HCT116 (cell line): ENCODE data around the gene SORL1-AS1.

Source experiments
- ATAC-seq: fragments of 200-7000 bp; cut with Tn5 transposase; 2 replicates; pipeline ENCODE4 v1.9.1; 2020; ENCODE audit warnings: mild to moderate bottlenecking, moderate library complexity
- BruUV-seq: library from RNA; stranded (reverse); fragments of 400-500 nt; replicated peaks from 2 replicates; lab custom pipeline; 2021; lab: Mats Ljungman, UMichigan
- CTCF ChIA-PET: fragments of 300-600 bp; sonication (Branson Sonifier 250); formaldehyde crosslinking; loops from one replicate; lab custom pipeline; 2021; ENCODE audit warnings: antibody characterized with exemption; lab: Charles Lee
- POLR2A ChIA-PET: fragments of 300-600, 350-600 bp; sonication (Branson Sonifier 250); formaldehyde crosslinking; loops from one replicate; lab custom pipeline; 2021; ENCODE audit warnings: antibody characterized with exemption; lab: Charles Lee
- RAD21 ChIA-PET, 2 experiments: fragments of 300-600 bp; sonication (Branson Sonifier 250); formaldehyde crosslinking; loops; one replicate each; lab custom pipeline; 2023; ENCODE audit warnings: low total read pairs in 2 of 2; ENCODE audit not compliant: uncharacterized antibody in 2 of 2, unreplicated experiment in 2 of 2, low non-redundant PET in 1 of 2; lab: Charles Lee
- DNase-seq: peaks from one replicate; pipeline ENCODE4 v3.0.0-alpha.2; 2010; ENCODE audit warnings: low read depth, low spot score
- H2AFZ ChIP-seq: fragments of 200-600 bp; shearing (Covaris generic), sonication (generic); 2 replicates; pipeline ENCODE4 v1.6.1; 2017; ENCODE audit warnings: low read depth, mixed run types, mixed read lengths, antibody characterized with exemption, low read length; ENCODE audit not compliant: poor library complexity, severe bottlenecking
- H3K27ac ChIP-seq: 2 replicates; pipeline ENCODE4 v1.5.1; 2012; ENCODE audit warnings: low read depth, low read length
- H3K27me3 ChIP-seq: fragments of 200-600 bp; sonication (generic); 2 replicates; pipeline ENCODE4 v1.6.1; 2016; ENCODE audit warnings: mixed run types, low read length, mixed read lengths; ENCODE audit not compliant: insufficient read depth
- H3K36me3 ChIP-seq, 2 experiments: fragments of 200-500 bp in 1 of 2; fragments of 200-600 bp in 1 of 2; sonication (Bioruptor generic) in 1 of 2; sonication (generic) in 1 of 2; 2 replicates each; pipeline versions ENCODE4 v1.5.1 to v1.6.1; 2014 to 2016; ENCODE audit warnings: low read length in 2 of 2, inconsistent platforms in 1 of 2, mixed read lengths in 1 of 2, mixed run types in 1 of 2; ENCODE audit not compliant: insufficient read depth in 2 of 2, control insufficient read depth in 1 of 2
- H3K4me1 ChIP-seq, 2 experiments: fragments of 200-600 bp in 1 of 2; sonication (generic) in 1 of 2; 2 replicates each; pipeline versions ENCODE4 v1.5.1 to v1.6.1; 2012 to 2017; ENCODE audit warnings: low read length in 2 of 2, inconsistent platforms in 1 of 2, mild to moderate bottlenecking in 1 of 2, mixed read lengths in 1 of 2, mixed run types in 1 of 2, moderate library complexity in 1 of 2; ENCODE audit not compliant: insufficient read depth in 2 of 2, control insufficient read depth in 1 of 2
- H3K4me2 ChIP-seq: fragments of 200-600 bp; sonication (generic); 2 replicates; pipeline ENCODE4 v1.6.1; 2017; ENCODE audit warnings: mixed run types, low read length, mixed read lengths
- H3K4me3 ChIP-seq, 2 experiments: fragments of 200-600 bp in 1 of 2; sonication (generic) in 1 of 2; replicated peaks in 1 of 2; 2 replicates each; pipeline ENCODE4 v1.5.1; 2011 to 2016; ENCODE audit warnings: low read length in 2 of 2, control low read depth in 1 of 2, low read depth in 1 of 2, mild to moderate bottlenecking in 1 of 2, mixed read lengths in 1 of 2, mixed run types in 1 of 2
- H3K79me2 ChIP-seq: fragments of 200-600 bp; sonication (generic); 2 replicates; pipeline ENCODE4 v1.6.1; 2017; ENCODE audit warnings: mild to moderate bottlenecking, mixed run types, low read length, moderate library complexity, mixed read lengths; ENCODE audit not compliant: insufficient read depth
- H3K9ac ChIP-seq: fragments of 200-600 bp; sonication (generic); 2 replicates; pipeline ENCODE4 v1.6.1; 2016; ENCODE audit warnings: low read length, mixed read lengths
- H3K9me2 ChIP-seq: fragments of 200-600 bp; sonication (generic), shearing (Covaris generic); 2 replicates; pipeline ENCODE4 v1.6.1; 2017; ENCODE audit warnings: mixed run types, mild to moderate bottlenecking, moderate library complexity; ENCODE audit not compliant: insufficient read depth
- H3K9me3 ChIP-seq, 2 experiments: fragments of 200-500 bp in 1 of 2; fragments of 200-600 bp in 1 of 2; sonication (Bioruptor generic) in 1 of 2; sonication (generic) in 1 of 2; 2 replicates each; pipeline ENCODE4 v1.6.1; 2014 to 2017; ENCODE audit warnings: low read length in 2 of 2, mixed read lengths in 2 of 2, inconsistent platforms in 1 of 2, low read depth in 1 of 2, mild to moderate bottlenecking in 1 of 2, mixed run types in 1 of 2, moderate library complexity in 1 of 2; ENCODE audit not compliant: control insufficient read depth in 1 of 2, insufficient read depth in 1 of 2
- H4K20me1 ChIP-seq: fragments of 200-600 bp; sonication (generic), shearing (Covaris generic); 2 replicates; pipeline ENCODE4 v1.6.1; 2017; ENCODE audit warnings: mixed run types, mild to moderate bottlenecking, moderate library complexity; ENCODE audit not compliant: insufficient read depth
- CBX3 ChIP-seq: IDR thresholded peaks from 2 replicates; pipeline ENCODE4 v1.6.1; 2012; ENCODE audit warnings: low read depth
- CEBPB ChIP-seq: IDR thresholded peaks from 2 replicates; pipeline ENCODE4 v1.6.1; 2012; ENCODE audit warnings: low read depth
- EGR1 ChIP-seq: IDR thresholded peaks from 2 replicates; pipeline ENCODE4 v1.6.1; 2012; ENCODE audit warnings: low read depth
- EZH2 ChIP-seq: fragments of 200-600 bp; sonication (generic); IDR thresholded peaks from 2 replicates; pipeline ENCODE4 v1.6.1; 2017; ENCODE audit warnings: antibody characterized with exemption, mixed run types
- EZH2phosphoT487 ChIP-seq: fragments of 200-600 bp; IDR thresholded peaks from 2 replicates; pipeline ENCODE4 v1.6.1; 2018; ENCODE audit warnings: antibody characterized with exemption, borderline replicate concordance
- FOSL1 ChIP-seq: IDR thresholded peaks from 2 replicates; pipeline ENCODE4 v1.6.1; 2012; ENCODE audit warnings: low read depth
- JUND ChIP-seq: IDR thresholded peaks from 2 replicates; pipeline ENCODE4 v1.6.1; 2012
- POLR2A ChIP-seq: IDR thresholded peaks from 2 replicates; pipeline ENCODE4 v1.7.0; 2011; ENCODE audit warnings: borderline replicate concordance; ENCODE audit not compliant: insufficient read depth, insufficient read length; ENCODE audit errors: extremely low read depth
- POLR2AphosphoS5 ChIP-seq: IDR thresholded peaks from 2 replicates; pipeline ENCODE4 v1.6.1; 2011; ENCODE audit warnings: mild to moderate bottlenecking, low read depth, low read length, moderate library complexity
- RAD21 ChIP-seq: IDR thresholded peaks from 2 replicates; pipeline ENCODE4 v1.6.1; 2012; ENCODE audit warnings: low read depth, mild to moderate bottlenecking
- SIN3A ChIP-seq: IDR thresholded peaks from 2 replicates; pipeline ENCODE4 v1.6.1; 2012; ENCODE audit warnings: low read depth
- SP1 ChIP-seq: IDR thresholded peaks from 2 replicates; pipeline ENCODE4 v1.6.1; 2012; ENCODE audit warnings: low read depth
- SRF ChIP-seq: IDR thresholded peaks from 2 replicates; pipeline ENCODE4 v1.6.1; 2012; ENCODE audit warnings: low read depth
- TCF7L2 ChIP-seq: IDR thresholded peaks from 2 replicates; pipeline ENCODE4 v1.7.0; 2011; ENCODE audit warnings: borderline replicate concordance, inconsistent platforms; ENCODE audit not compliant: insufficient read depth, insufficient read length; ENCODE audit errors: extremely low read depth
- ZFX ChIP-seq: fragments of 450-650 bp; IDR thresholded peaks from 2 replicates; pipeline ENCODE4 v1.6.1; 2017
- ZNF274 ChIP-seq: fragments of 200-500 bp; sonication (Bioruptor generic); IDR thresholded peaks from 2 replicates; pipeline ENCODE4 v1.6.1; 2014; ENCODE audit warnings: mild to moderate bottlenecking, low read depth, low read length, inconsistent platforms
- intact Hi-C: fragments of 100-400 bp; cut with micrococcal nuclease; formaldehyde crosslinking; loops from 2 replicates; pipeline ENCODE4 v1.10.0; 2022
- TF ChIP-seq, protein P1 (sequence below): IDR thresholded peaks from 2 replicates; pipeline ENCODE4 v1.6.1; 2012
- TF ChIP-seq, protein P2 (sequence below): IDR thresholded peaks from 2 replicates; pipeline ENCODE4 v1.6.1; 2012; ENCODE audit warnings: low read depth
- TF ChIP-seq, protein P3 (sequence below), 3 experiments: fragments of 200-600 bp in 1 of 3; sonication (generic) in 1 of 3; IDR thresholded peaks in 2 of 3; conservative IDR thresholded peaks in 1 of 3; 2 replicates each; pipeline ENCODE4 v1.5.1; 2012 to 2017; ENCODE audit warnings: low read depth in 2 of 3, low read length in 2 of 3, antibody characterized with exemption in 1 of 3, borderline replicate concordance in 1 of 3, control low read depth in 1 of 3, mild to moderate bottlenecking in 1 of 3, mixed read lengths in 1 of 3, mixed run types in 1 of 3, moderate library complexity in 1 of 3; ENCODE audit not compliant: insufficient read depth in 1 of 3
- TF ChIP-seq, protein P4 (sequence below): IDR thresholded peaks from 2 replicates; pipeline ENCODE4 v1.6.1; 2011; ENCODE audit warnings: mild to moderate bottlenecking, low read length, moderate library complexity; ENCODE audit not compliant: insufficient replicate concordance; ENCODE audit errors: extremely low read depth

Gene SORL1-AS1

DNA sequence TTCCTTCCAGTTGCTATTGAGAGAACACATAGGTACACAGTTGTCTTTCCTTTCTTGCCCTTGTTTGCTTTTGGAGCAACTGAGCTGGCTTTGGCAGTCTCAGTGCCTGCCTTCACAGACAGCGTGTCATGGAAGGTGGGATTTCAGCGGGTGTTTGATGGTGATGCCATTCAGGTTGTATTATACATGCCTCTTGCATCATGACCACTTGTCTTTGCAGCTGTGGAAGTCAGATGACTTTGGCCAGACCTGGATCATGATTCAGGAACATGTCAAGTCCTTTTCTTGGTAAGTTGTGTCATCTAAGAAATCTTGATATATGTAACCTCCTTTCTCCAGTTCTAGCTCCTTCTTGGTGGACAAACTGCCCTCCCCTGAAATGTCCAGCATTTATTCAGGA, 37.1 kb upstream of the SORL1-AS1 start:
- intact Hi-C loops: no loop called here
- Histone ChIP-seq H3K27ac (no peak overlapping the region), H3K4me2 (no peak overlapping the region), H3K79me2 (no peaks in the 10 kb centered on the region), H3K9ac (no peak overlapping the region), H3K27me3 (no peaks in the 10 kb centered on the region), H3K9me2 (no peaks in the 10 kb centered on the region), H3K9me3 (no peaks in the 10 kb centered on the region), H3K4me1 (no peaks in the 10 kb centered on the region), H2AFZ (no peak overlapping the region), H4K20me1 (no peaks in the 10 kb centered on the region), H3K4me3 (no peak overlapping the region), H3K36me3 (no peaks in the 10 kb centered on the region; a peak in 1 of 4 replicates)
- TF ChIP-seq FOSL1 (no peak), POLR2AphosphoS5 (no peak), TCF7L2 (no peak), ZNF274 (no peak), ZFX (no peak), EZH2phosphoT487 (no peak), SIN3A (no peak), EGR1 (no peak), CBX3 (no peak), SRF (no peak), EZH2 (no peak), CEBPB (no peak), POLR2A (no peak), RAD21 (no peak), SP1 (no peak), JUND (no peak)
- TF ChIP-seq, protein P1, sequence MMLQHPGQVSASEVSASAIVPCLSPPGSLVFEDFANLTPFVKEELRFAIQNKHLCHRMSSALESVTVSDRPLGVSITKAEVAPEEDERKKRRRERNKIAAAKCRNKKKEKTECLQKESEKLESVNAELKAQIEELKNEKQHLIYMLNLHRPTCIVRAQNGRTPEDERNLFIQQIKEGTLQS: no peak
- TF ChIP-seq, protein P2, sequence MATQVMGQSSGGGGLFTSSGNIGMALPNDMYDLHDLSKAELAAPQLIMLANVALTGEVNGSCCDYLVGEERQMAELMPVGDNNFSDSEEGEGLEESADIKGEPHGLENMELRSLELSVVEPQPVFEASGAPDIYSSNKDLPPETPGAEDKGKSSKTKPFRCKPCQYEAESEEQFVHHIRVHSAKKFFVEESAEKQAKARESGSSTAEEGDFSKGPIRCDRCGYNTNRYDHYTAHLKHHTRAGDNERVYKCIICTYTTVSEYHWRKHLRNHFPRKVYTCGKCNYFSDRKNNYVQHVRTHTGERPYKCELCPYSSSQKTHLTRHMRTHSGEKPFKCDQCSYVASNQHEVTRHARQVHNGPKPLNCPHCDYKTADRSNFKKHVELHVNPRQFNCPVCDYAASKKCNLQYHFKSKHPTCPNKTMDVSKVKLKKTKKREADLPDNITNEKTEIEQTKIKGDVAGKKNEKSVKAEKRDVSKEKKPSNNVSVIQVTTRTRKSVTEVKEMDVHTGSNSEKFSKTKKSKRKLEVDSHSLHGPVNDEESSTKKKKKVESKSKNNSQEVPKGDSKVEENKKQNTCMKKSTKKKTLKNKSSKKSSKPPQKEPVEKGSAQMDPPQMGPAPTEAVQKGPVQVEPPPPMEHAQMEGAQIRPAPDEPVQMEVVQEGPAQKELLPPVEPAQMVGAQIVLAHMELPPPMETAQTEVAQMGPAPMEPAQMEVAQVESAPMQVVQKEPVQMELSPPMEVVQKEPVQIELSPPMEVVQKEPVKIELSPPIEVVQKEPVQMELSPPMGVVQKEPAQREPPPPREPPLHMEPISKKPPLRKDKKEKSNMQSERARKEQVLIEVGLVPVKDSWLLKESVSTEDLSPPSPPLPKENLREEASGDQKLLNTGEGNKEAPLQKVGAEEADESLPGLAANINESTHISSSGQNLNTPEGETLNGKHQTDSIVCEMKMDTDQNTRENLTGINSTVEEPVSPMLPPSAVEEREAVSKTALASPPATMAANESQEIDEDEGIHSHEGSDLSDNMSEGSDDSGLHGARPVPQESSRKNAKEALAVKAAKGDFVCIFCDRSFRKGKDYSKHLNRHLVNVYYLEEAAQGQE: no peak
- TF ChIP-seq, protein P3, sequence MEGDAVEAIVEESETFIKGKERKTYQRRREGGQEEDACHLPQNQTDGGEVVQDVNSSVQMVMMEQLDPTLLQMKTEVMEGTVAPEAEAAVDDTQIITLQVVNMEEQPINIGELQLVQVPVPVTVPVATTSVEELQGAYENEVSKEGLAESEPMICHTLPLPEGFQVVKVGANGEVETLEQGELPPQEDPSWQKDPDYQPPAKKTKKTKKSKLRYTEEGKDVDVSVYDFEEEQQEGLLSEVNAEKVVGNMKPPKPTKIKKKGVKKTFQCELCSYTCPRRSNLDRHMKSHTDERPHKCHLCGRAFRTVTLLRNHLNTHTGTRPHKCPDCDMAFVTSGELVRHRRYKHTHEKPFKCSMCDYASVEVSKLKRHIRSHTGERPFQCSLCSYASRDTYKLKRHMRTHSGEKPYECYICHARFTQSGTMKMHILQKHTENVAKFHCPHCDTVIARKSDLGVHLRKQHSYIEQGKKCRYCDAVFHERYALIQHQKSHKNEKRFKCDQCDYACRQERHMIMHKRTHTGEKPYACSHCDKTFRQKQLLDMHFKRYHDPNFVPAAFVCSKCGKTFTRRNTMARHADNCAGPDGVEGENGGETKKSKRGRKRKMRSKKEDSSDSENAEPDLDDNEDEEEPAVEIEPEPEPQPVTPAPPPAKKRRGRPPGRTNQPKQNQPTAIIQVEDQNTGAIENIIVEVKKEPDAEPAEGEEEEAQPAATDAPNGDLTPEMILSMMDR (IDR thresholded peaks at IDR 0.05 in 2 of 3, conservative IDR thresholded peaks at IDR 0.05 in 1 of 3; ENCODE audit: borderline replicate concordance in 1 of 3, insufficient read depth in 1 of 3, low read depth in 2 of 3, low read length in 2 of 3): no peak
- TF ChIP-seq, protein P4, sequence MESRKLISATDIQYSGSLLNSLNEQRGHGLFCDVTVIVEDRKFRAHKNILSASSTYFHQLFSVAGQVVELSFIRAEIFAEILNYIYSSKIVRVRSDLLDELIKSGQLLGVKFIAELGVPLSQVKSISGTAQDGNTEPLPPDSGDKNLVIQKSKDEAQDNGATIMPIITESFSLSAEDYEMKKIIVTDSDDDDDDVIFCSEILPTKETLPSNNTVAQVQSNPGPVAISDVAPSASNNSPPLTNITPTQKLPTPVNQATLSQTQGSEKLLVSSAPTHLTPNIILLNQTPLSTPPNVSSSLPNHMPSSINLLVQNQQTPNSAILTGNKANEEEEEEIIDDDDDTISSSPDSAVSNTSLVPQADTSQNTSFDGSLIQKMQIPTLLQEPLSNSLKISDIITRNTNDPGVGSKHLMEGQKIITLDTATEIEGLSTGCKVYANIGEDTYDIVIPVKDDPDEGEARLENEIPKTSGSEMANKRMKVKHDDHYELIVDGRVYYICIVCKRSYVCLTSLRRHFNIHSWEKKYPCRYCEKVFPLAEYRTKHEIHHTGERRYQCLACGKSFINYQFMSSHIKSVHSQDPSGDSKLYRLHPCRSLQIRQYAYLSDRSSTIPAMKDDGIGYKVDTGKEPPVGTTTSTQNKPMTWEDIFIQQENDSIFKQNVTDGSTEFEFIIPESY: no peak
- BruUV-seq: no TSS peak
- ATAC-seq: no peak
- RAD21 ChIA-PET: no interaction called here
- CTCF ChIA-PET: no interaction called here
- POLR2A ChIA-PET: no interaction called here
- no peak for DNase-seq
